HG02678 (cell line): ENCODE measurements around the gene REPS1.
"Not testable (repeated sequence)": the region's sequence is repeated elsewhere in the genome, so short reads cannot be mapped to it uniquely, and the experiment has no call there.

ENCODE experiments used
- ATAC-seq: cut with Tn5 transposase; IDR thresholded peaks from one replicate; pipeline ENCODE4 v1.9.1; 2021; ENCODE audit warnings: mild to moderate bottlenecking, moderate library complexity; ENCODE audit not compliant: unreplicated experiment

The REPS1 gene, protein sequence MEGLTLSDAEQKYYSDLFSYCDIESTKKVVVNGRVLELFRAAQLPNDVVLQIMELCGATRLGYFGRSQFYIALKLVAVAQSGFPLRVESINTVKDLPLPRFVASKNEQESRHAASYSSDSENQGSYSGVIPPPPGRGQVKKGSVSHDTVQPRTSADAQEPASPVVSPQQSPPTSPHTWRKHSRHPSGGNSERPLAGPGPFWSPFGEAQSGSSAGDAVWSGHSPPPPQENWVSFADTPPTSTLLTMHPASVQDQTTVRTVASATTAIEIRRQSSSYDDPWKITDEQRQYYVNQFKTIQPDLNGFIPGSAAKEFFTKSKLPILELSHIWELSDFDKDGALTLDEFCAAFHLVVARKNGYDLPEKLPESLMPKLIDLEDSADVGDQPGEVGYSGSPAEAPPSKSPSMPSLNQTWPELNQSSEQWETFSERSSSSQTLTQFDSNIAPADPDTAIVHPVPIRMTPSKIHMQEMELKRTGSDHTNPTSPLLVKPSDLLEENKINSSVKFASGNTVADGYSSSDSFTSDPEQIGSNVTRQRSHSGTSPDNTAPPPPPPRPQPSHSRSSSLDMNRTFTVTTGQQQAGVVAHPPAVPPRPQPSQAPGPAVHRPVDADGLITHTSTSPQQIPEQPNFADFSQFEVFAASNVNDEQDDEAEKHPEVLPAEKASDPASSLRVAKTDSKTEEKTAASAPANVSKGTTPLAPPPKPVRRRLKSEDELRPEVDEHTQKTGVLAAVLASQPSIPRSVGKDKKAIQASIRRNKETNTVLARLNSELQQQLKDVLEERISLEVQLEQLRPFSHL

DNA sequence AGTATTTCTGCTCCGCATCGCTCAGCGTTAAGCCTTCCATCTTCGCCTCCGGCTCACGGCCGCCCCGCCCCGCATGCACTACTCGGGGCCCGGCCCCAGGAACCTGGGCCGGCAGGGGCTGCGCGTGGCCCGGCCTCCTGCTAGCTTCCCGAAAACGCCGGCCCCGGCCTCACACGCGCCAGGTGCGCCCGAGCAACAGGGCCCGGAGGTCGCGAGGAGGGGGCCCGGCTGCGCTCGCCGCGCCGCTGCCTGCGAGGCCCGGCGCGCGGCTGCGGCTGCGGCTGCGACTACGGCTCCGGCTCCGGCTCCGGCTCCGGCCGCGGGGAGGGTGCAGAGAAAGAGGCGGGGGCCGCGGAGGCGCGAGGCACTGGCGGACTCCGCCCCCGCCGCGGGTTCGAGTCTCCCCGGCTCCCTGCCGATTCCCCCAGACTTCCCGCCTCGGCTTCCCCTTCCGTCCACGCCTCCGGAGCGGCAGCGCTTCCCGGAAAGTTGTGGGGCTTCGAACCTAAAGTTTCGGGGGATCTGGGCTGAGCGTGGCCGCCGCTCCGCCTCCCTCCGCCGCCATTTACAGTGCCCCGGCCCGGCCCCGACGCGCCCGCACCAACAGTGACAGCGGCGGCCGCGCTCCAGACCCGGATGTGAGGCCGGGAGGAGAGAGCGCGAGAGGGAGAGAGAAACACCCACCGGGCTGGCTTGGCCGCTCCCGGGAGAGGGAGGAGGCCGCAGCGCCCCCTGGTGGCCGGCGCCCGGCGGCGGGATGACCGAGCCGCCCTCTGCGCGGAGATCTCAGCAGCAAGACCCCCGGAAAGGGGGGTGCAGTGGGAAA, at the start of gene REPS1:
TSS of gene REPS1 (minus strand) at position 611 of the 826 bp plus-strand sequence. CDS start at position 40, 571 bp downstream.
- peak; percentile 91 for ATAC-seq

DNA sequence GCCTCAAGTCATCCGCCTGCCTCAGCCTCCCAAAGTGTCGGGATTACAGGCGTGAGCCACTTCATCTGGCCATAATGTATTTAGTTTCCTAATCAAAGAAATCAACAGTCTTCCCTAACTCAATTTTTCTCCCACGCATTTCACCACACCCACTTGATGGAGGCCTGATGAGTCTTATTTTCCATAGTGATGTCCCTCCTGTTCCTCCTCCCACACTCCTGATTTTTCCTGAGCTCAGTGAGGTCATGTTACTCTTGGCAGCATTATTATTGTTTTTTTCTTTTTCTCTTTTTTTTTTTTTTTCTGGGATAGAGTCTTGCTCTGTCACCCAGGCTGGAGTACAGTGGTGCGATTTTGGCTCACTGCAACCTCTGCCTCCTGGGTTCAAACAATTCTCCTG, 49.4 kb upstream of the REPS1 start:
- ATAC-seq: no peak

DNA sequence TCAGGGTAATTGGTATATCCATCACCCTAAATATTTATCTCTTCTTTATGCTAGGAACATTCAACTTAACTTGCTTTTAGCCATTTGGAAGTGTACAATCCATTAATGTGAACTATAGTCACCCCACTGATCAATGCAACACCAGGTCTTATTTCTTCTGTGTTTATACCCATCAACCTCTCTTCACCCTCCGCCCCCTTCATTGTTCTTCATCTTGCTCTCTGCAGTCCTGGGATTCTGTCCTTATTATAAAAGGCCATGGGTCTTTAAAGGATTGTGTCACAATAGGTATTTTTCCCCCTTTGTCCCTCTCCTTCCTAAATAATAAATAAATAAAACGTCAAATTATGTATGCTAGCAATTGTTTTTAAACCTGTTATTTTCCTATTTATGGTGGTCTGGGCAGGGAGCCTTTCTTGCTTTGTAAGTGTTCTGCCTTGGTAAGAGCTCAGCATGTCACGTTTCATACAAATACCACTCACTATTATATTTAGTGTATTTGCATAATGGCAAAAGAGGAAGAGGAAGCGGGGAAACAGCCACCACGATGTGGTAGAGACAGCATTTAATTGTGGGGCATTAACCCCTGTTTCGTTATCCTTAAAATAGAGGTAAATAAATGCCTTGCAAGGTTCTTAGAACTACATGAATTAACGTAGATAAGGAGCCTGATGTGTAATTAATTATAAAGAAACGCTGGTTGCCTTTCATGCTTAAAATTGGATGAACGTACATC, 42.3 kb upstream of the REPS1 start:
- ATAC-seq: peak; percentile 48

DNA sequence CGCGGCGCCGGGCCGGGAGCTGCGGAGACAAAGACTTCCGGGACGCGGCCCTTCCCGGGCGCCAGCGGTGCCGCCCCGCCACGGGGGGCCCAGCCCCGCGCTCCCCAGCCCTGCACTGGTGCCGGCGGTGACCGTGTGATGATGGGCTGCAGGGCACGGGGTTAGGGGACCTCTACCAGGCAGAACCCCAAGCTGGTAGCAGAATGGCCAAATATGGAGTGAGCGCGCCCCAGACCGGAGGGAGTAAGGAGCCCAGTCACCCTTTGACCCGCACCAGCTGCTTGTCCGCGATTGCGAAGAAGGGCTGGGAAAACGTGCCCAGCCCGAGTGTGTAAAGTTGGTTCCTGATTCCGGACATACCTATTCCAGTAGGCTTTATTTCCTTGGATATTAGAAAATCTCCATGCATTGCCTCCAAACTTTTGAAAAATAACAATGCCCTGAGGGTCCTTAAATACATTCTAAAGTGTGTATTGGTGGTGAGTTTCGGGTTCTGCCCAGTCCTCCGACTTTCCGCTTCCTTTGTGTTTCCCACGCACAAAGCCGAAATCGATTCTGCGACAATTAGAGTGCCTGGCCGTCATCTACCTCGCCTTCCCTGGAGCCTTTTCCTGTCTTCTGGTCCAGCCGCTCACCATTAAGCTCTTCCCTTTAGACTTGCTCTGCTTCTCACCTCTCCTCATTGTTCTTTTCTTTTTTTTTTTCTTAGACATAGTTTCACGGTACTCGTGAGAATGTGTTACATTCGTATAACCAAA, 41.6 kb upstream of the REPS1 start:
- peak; percentile 30 for ATAC-seq

DNA sequence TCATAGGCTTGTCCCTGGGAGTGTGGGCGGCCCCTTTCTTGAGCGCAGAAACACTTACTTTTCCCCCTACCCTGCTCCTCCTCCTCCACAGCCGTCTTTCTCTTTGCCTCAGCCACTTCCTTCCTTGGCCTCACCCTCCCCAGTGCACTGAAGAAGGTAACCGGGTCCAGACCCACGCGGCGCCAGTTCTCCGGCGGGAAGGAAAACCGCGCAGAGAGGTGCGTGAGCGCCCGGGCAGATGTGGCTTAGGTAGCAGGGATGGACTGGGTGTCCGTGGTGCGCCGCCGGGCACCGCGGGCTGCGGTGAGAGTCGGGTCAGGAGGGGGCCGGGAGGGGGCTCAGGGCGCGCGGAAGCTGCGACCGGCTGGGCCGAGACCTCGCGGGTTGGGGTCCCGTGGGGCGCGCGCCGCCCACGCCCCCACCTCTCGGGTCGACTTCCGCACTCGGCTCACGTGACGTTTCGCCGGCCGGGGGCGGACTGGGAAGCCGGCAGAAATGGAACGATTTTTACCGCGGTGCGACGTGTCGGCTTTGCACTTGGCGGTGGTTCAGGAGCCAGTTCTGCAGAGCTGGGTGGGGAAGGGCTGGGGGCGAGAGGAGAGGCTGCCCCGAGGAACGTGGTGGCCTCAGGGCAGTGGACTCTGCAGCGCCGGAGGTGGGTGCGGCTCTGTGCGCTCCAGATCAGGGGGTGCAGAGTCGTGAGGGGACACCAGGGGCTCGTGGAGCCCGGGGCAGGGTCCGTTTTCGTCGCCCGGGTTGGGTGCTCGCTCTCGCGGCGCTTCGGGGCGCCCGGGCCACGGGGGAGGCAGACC, 40.8 kb upstream of the REPS1 start, which contains the start of gene ABRACL:
TSS of gene ABRACL (plus strand) at position 88 of the 812 bp plus-strand sequence. CDS start 5,416 bp downstream, outside the sequence.
- ATAC-seq: peak; percentile 69

DNA sequence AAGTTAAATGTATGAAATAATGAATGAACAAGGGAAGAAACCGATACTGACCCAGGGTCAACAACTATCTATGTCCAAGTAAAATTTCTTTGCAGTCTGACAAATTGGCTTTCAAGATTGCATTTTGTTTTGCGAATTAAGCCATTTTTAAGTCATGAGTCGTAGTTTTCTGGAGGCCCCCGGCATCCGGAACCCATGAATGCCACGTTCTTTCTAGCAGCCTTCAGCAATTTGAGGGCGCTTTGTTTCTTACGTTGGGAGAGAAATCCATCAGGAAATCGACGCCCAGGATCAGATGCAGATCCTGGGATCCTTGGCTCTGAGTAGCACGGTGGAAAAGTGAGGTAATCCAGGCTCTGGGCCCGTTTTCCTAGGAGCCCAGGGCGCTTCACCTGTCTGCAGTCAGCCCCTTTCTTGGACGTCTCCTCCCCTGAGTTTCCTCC, 40.2 kb upstream of the REPS1 start:
- peak; percentile 2 for ATAC-seq

DNA sequence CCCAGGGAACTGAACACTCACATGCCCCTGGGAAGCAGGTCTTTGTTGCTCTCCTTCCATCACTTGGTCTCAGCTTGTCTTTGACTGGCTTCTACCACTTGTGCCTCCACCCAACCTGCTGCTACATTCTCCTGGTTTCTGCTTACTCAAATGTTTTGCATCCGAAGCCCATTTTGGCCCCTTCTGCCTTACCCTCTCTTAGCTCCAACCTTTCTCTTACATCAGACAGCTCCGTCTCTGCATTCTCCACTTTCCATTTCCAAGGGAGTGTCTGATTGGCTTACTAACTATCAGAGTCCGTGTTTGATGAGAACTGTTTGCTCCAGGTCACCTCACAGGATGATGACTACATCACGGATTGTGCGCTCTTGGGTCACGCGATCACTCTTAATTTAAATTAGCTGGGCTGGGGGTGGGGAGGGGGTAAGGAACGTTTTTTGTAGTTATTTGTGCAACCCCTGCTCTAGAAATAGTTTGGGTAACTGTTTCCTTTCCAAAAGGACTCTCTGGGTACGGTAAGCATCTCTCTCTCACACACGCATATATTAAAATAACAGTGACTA, 39.6 kb upstream of the REPS1 start:
- no peak for ATAC-seq

DNA sequence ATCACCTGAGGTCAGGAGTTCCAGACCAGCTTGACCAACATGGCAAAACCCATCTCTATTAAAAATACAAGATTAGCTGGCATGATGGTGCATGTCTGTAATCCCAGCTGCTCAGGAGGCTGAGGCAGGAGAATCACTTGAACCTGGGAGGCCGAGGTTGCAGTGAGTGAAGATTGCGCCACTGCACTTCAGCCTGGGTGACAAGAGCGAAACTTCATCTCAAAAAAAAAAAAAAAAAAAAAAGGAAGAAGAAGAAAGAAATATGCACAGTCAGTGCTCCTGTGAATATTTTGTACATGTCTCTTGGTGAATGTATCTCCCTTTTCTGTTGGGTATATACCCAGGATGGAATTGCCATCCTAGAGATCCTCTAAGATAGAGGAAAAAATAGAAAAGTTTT, 37.4 kb upstream of the REPS1 start:
- ATAC-seq: not testable (repeated sequence)

DNA sequence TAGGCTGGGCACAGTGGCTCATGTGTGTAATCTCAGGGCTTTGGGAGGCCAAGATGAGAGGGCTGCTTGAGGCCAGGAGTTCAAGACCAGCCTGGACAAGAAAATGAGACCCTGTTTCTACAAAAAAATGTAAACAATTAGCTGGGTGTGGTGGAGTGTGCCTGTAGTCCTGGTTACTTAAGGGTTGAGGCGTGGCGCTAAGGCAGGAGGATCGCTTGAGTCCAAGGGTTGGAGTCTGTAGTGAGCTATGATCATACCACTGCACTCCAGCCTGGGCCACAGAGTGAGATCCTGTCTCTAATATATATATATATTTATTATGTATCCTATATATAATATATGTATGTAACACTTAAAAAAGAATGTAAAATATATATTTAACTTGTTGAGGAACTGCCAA, 32.6 kb upstream of the REPS1 start:
- no peak for ATAC-seq

DNA sequence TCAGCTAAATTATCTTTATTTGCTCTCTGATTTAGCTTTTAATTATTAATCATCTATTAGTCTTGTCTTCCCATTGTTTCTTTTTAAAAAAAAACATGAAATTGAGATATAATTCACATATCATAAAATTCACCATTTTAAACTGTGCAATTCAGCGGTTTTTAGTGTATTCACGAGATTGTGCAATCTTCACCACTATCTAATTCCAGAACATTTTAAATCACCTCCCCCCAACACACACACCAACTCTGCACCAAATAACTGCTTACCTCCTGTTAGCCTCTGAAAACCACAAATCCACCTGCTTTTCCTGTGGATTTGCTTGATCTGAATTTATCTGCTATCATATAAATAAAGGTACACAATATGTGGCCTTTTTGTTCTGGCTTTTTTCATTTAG, 31.7 kb upstream of the REPS1 start:
- no peak for ATAC-seq

DNA sequence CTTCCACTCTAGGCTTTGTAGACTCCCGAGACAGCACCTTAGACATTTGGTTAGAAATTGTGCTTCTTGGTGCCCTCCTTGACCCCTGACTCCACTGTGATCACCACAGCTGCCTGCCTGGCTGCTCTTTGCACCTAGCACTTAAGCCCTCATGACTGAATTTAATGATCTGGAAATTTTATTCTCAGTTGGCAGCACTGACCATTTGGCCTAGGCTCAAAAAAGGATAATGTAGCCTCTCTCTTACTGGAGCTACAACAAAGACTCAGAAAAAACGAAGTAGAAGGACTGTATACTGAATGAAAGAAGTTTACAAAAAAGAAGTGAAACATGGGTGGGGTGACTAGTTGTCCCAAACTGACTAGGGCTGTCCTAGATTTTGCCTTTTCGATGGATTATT, 29.2 kb upstream of the REPS1 start:
- ATAC-seq: no peak

DNA sequence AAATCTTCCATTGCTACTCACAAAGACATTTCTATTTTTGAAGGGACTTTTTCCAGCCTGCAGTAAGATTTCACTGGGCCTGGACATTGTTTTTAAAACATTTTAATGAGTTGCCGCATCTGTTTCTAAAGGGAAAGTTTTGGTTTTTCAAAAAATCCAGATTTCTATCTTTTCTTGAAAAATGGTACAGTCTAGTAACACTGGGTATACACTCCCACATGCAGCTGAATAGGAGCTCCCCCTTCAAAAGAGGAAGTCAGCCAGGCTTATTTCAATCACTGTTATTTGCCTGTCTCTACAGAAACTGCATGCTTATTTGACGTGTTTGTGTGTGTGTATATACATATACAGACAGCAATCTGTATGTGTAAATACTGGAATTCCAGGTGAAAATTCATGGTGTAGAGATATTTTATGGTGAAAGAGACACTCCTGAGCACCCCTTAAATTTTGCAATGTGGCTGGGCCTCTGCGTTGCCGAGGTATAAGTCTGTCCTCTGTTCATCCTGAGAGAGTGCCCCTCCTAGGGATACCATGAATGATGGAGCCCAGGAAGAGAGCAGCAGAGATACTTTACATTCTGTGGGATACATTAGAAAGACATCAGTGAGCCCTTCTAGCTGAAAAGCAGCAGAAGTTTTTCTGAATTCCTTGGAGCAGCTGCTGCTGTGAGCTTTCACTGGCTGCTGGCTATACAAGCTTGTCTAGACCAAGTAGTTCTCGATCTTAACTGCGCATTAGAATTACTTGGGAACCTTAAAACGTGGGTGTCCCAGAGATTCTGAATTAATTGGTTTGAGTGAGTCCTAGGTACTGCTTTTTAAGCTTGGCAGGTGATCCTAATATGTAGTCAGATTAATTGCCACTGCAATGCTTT, 28.5 kb upstream of the REPS1 start:
- peak; percentile 96 for ATAC-seq

DNA sequence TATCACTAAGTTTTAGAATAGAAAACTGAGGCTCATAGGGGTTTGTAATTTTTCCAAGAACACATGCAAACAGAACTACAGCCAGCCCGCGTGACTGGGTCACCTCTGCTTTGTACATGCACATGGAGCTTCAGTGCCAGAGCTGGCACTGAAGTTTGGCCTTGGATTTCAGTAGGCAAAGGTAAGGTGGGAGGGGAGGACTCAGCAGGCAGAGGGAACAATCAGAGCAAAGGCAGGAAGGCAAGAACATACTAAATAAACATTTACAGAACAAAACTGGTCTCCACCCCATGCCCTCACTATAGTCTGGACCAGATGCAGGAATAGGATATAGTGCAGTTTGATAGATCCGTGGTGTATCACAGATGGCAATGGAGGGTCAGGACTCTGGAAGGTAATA, 26.9 kb upstream of the REPS1 start:
- no peak for ATAC-seq

DNA sequence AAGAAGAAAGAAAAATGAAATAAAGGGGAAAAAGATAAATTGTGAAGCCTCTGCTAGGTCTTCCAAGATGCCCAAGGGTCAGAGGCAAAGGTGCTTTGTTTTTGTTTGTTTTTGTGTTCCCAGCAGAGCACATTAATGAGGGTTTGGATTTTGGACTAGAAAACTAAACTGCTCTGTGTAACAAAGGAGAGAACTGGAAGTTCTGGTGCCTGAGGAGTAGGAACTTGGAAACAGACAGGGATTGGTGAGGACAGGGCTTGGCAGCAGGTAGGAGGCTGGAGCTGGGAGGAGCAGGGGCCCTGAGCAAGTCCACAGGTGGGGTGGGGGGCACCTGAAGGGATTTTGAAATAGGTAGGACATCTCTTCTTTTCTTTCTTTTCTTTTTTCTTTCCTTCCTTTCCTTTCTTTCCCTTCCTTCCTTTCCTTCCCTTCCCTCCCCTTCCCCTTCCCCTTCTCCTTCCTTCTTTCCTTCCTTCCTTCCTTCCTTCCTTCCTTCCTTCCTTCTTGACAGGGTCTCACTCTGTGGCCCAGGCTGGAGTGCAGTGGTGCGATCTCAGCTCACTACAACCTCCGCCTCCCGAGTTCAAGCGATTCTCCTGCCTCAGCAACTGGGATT, 25.2 kb upstream of the REPS1 start:
- no peak for ATAC-seq

DNA sequence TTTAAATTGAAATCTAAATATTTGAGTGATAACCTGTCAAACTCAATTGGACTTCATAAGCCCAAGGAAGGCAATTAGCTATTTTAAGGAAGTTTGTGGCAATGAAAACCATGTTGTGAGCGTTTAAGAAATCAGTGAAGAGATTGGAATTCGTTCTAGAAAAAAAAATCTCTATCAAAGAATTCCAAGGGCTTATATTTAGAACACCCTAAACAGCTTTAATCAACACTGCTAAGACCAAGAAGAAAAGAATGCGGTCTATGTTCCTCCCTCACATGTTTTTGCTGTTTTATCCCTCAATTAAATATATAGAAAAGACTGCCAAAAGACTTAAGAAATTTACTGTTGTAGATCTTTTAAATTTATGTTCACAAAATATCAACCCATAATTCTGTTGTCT, 23.9 kb upstream of the REPS1 start:
- no peak for ATAC-seq

DNA sequence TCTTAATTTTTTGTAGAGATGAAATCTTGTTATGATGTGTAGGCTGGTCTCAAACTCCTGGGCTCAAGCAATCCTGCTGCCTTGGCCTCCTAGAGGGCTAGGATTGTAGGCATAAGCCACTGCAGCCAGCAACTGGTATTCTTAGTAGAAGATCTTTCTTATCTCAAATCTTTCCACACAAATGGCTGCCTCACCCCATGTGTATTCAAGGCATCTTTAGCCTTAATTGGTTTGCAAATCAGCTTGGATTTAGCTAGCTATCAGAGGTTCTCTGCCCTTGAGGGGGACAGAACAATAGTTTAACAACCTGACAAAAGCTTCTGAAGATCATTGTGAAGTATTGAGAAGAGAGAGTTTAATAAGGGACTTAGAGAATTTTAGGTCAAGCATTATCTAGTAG, 22.6 kb upstream of the REPS1 start:
- ATAC-seq: no peak

DNA sequence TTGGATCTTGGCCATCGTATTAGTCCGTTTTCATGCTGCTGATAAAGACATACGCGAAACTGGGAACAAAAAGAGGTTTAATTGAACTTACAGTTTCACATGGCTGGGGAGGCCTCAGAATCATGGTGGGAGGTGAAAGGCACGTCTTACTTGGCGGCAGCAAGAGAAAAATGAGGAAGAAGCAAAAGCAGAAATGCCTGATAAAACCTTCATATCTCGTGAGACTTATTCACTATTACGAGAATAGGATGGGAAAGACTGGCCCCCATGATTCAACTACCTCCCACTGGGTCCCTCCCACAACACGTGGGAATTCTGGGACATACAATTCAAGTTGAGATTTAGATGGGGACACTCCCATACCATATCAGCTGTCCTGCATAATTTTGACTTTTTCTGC, 20.1 kb upstream of the REPS1 start:
- no peak for ATAC-seq
